D721Med (cell line): ENCODE measurements around the gene FCHSD1.

ENCODE experiments used
- DNase-seq: peaks from one replicate; pipeline ENCODE4 v3.0.0; 2011; ENCODE audit warnings: low spot score; ENCODE audit not compliant: insufficient read length
- FAIRE-seq: peaks from 2 replicates; lab custom pipeline; 2011; peaks lifted over from hg19 to GRCh38; lab: Jason Lieb, UNC
- CTCF ChIP-seq: IDR thresholded peaks from 2 replicates; pipeline ENCODE4 v1.5.1; 2012; ENCODE audit warnings: mild to moderate bottlenecking, control low read depth; ENCODE audit not compliant: insufficient read depth; ENCODE audit errors: missing control alignments

The FCHSD1 gene

GRCh38 chr5:141640698-141641097, 10.5 kb downstream of the FCHSD1 start:
- DNase-seq (no peak), FAIRE-seq (no peak)
- no peak for TF ChIP-seq CTCF

DNA sequence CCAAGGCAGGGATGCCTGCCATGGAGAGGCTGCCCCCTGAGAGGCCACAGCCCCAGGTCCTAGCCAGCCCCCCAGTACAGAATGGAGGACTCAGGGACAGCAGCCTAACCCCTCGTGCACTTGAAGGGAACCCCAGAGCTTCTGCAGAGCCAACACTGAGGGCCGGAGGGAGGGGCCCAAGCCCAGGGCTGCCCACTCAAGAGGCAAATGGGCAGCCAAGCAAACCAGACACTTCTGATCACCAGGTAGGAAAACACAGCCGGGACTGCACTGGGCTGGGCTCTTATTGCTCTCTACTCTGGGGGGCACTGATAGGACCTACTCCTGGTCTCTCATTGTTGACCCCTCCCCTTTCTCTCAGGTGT, 11.2 kb downstream of the FCHSD1 start:
- FAIRE-seq (no peak), DNase-seq (no peak)
- no peak for TF ChIP-seq CTCF

DNA sequence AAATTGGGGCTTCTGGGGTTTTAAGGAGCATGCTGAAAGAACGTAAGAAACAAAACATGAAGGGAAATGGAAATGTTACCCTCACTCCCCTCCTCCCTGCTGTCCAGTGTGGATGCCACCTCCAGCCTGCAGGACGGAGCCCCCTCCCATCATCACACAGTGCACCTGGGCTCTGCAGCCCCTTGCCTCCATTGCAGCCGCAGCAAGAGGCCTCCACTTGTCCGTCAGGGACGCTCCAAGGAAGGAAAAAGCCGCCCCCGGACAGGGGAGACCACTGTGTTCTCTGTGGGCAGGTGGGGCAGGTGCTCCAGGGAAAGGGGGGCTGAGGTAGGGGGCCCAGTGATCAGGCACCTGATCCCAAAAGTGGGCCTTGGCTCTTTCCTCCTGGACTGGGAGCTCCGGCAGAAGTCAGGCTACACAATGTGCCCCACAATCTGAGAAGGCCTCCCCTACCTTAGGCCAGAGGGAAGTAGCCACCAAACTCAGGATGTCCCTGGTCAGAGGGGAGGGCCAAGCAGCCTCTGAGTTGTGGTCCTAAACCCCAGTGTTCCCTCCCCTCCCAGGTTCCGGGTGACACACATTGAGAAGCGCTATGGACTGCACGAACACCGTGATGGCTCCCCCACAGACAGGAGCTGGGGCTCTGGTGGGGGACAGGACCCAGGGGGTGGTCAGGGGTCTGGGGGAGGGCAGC, 11.7 kb downstream of the FCHSD1 start:
- TF ChIP-seq CTCF, result no peak
- no peak for FAIRE-seq
- DNase-seq, result no peak

GRCh38 chr5:141638771-141639170, 12.4 kb downstream of the FCHSD1 start:
- no peak for DNase-seq
- FAIRE-seq, result no peak
- no peak for TF ChIP-seq CTCF

DNA sequence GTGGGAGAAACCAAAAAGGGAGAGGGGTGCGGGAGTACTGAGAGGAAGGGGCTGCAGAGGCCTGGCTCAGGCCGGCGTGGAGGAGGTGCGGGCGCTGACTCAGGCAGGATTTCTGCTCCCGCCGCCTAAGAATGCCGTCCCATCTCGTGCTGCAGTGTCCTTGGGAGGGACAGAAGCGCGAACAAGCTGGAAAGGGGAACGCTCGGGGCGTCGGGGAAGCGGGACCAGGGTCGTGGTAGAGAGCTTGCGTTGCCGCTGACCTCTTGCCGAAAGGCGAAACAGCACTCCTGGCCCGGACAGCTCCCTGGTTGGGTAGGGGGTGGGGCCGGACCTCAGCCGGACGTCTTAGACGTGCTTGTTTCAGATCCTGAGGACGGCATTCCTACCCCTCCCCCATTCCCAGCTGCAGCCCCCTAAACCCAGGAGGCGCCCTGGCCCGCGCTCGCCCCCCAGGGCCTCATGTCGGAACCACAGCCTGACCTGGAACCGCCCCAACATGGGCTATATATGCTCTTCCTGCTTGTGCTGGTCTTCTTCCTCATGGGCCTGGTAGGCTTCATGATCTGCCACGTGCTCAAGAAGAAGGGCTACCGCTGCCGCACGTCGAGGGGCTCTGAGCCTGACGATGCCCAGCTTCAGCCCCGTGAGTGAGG, 13.3 kb downstream of the FCHSD1 start:
- TF ChIP-seq CTCF, result peak; percentile 36
- DNase-seq, result no peak
- FAIRE-seq, result no peak

DNA sequence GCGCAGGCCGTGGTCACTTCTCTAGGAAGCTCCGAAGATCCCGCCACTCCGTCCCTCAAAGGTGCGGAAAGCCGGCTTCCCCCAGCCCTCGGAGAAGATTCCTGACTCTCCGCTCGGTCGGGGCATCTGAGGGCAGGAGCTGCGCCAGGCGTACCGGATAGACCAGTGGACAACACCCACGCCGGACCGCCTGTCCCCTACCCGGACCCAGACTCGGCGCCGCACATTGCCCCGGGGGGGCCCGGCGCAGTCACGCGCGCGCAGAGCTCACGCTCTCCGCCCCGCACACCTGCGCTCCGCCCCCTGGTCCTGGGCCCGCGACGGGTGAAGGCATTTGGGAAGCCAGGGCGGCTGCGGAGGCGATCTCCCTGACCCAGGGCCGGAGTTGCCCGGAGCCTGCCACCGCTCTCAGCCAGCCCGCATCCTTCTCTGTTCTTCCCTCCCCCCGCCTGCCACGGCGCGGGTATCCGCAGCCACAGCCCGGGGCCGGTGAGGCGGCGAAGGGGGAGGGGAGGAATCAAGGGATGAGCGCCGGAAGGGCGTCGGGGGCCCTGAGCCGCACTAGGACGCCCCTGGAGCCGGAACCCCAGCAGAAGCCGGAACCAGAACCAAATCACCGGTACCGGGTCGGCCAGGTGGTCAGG, 14.0 kb downstream of the FCHSD1 start:
- TF ChIP-seq CTCF, result no peak
- FAIRE-seq (no peak), DNase-seq (no peak)
